Lower leg skin (tissue), 3 donors: Measurements from ENCODE around the gene HNRNPH2.

ENCODE experiments used
- POLR2A ChIP-seq, 2 donors: fragments of 450-650 bp; IDR thresholded peaks; one replicate each; pipeline ENCODE4 v1.6.1; 2016 to 2017; ENCODE audit warnings: antibody characterized with exemption in 2 of 2, mild to moderate bottlenecking in 1 of 2, moderate library complexity in 1 of 2
- TF ChIP-seq, protein P1 (sequence below), 3 donors: fragments of 450-650 bp; IDR thresholded peaks; one replicate each; pipeline ENCODE4 v1.5.1; 2016; ENCODE audit warnings: antibody characterized with exemption in 3 of 3, mild to moderate bottlenecking in 3 of 3, moderate library complexity in 2 of 3

DNA sequence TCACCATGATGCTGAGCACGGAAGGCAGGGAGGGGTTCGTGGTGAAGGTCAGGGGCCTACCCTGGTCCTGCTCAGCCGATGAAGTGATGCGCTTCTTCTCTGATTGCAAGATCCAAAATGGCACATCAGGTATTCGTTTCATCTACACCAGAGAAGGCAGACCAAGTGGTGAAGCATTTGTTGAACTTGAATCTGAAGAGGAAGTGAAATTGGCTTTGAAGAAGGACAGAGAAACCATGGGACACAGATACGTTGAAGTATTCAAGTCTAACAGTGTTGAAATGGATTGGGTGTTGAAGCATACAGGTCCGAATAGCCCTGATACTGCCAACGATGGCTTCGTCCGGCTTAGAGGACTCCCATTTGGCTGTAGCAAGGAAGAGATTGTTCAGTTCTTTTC is 4.0 kb downstream of the HNRNPH2 start:
- TF ChIP-seq, protein P1, sequence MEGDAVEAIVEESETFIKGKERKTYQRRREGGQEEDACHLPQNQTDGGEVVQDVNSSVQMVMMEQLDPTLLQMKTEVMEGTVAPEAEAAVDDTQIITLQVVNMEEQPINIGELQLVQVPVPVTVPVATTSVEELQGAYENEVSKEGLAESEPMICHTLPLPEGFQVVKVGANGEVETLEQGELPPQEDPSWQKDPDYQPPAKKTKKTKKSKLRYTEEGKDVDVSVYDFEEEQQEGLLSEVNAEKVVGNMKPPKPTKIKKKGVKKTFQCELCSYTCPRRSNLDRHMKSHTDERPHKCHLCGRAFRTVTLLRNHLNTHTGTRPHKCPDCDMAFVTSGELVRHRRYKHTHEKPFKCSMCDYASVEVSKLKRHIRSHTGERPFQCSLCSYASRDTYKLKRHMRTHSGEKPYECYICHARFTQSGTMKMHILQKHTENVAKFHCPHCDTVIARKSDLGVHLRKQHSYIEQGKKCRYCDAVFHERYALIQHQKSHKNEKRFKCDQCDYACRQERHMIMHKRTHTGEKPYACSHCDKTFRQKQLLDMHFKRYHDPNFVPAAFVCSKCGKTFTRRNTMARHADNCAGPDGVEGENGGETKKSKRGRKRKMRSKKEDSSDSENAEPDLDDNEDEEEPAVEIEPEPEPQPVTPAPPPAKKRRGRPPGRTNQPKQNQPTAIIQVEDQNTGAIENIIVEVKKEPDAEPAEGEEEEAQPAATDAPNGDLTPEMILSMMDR (IDR thresholded peaks at IDR 0.05), result no peak
- no peak for TF ChIP-seq POLR2A (IDR thresholded peaks at IDR 0.05)
